ENCODE data around the gene SYTL2.

The SYTL2 gene

GRCh38 chr11:85827748-85828639, 17.1 kb upstream of the SYTL2 start:
- no peak for DNase-seq

- DNase-seq: no peak
Measured at GRCh38 chr11:85826116-85826855, 15.3 kb upstream of the SYTL2 start.

- DNase-seq: no peak
Measured at GRCh38 chr11:85825616-85826015, 14.7 kb upstream of the SYTL2 start.

- peak; percentile 55 for DNase-seq
Measured at GRCh38 chr11:85823816-85824215, 12.9 kb upstream of the SYTL2 start.

- no peak for DNase-seq
Measured at GRCh38 chr11:85822814-85823213, 11.9 kb upstream of the SYTL2 start.

GRCh38 chr11:85821636-85822035, 10.7 kb upstream of the SYTL2 start:
- no peak for DNase-seq

- no peak for DNase-seq
Measured at GRCh38 chr11:85819441-85819840, 8.5 kb upstream of the SYTL2 start.

GRCh38 chr11:85815186-85815931, 4.4 kb upstream of the SYTL2 start:
- DNase-seq: no peak

- DNase-seq: no peak
Measured at GRCh38 chr11:85813721-85814120, 2.8 kb upstream of the SYTL2 start.

GRCh38 chr11:85811624-85812023, 683 bp upstream of the SYTL2 start:
- DNase-seq: no peak

GRCh38 chr11:85810521-85810870, 445 bp downstream of the SYTL2 start:
- DNase-seq: no peak

- DNase-seq: no peak
Measured at GRCh38 chr11:85809863-85810262, 1.1 kb downstream of the SYTL2 start.

GRCh38 chr11:85809191-85809590, 1.8 kb downstream of the SYTL2 start:
- DNase-seq: no peak

- no peak for DNase-seq
Measured at GRCh38 chr11:85806876-85807275, 4.1 kb downstream of the SYTL2 start.

- DNase-seq: no peak
Measured at GRCh38 chr11:85806016-85806415, 4.9 kb downstream of the SYTL2 start.

- DNase-seq: no peak
Measured at GRCh38 chr11:85805387-85805786, 5.6 kb downstream of the SYTL2 start.

- DNase-seq: no peak
Measured at GRCh38 chr11:85803920-85804319, 7.0 kb downstream of the SYTL2 start.

GRCh38 chr11:85803303-85803702, 7.6 kb downstream of the SYTL2 start:
- DNase-seq: no peak

GRCh38 chr11:85801527-85801926, 9.4 kb downstream of the SYTL2 start:
- no peak for DNase-seq

GRCh38 chr11:85800595-85801342, 10.2 kb downstream of the SYTL2 start:
- DNase-seq: no peak

- no peak for DNase-seq
Measured at GRCh38 chr11:85799142-85799541, 11.8 kb downstream of the SYTL2 start.

- no peak for DNase-seq
Measured at GRCh38 chr11:85798361-85798760, 12.6 kb downstream of the SYTL2 start.
